ENCODE data around the gene DNASE1L1. TPM values are rescaled to one million over a fixed set of nuclear protein-coding genes. Genes with fewer than 3 reads are reported as not detected.
A peak's percentile ranks its signal among the peaks of the same experiment; 100 is the strongest.

DNASE1L1 gene
- total RNA-seq, 1 experiment from 2014 or later = 16.2 TPM

- TF ChIP-seq STAT6 (CRISPR knock-in tag; conservative IDR thresholded peaks at IDR 0.05; ENCODE audit: low read depth) (no peak), CTCF (IDR thresholded peaks at IDR 0.05) (no peak), ZNF512 (CRISPR knock-in tag; IDR thresholded peaks at IDR 0.05; ENCODE audit: borderline replicate concordance) (no peak), ATF2 (CRISPR knock-in tag; IDR thresholded peaks at IDR 0.05; ENCODE audit: borderline replicate concordance, low read depth) (no peak), KAT7 (CRISPR knock-in tag; IDR thresholded peaks at IDR 0.05; ENCODE audit: borderline replicate concordance) (no peak), CREB1 (CRISPR knock-in tag; IDR thresholded peaks at IDR 0.05) (peak; percentile 51; the same call in 1 of the 2 replicates), HMGA2 (CRISPR knock-in tag; IDR thresholded peaks at IDR 0.05) (no peak), ERG (CRISPR knock-in tag; IDR thresholded peaks at IDR 0.05) (no peak), CDX4 (CRISPR knock-in tag; IDR thresholded peaks at IDR 0.05; ENCODE audit: borderline replicate concordance) (no peak), IRF1 (CRISPR knock-in tag; IDR thresholded peaks at IDR 0.05) (peak; percentile 61; the same call in 1 of the 2 replicates), TEAD1 (CRISPR knock-in tag; IDR thresholded peaks at IDR 0.05) (peak; percentile 45), E2F1 (CRISPR knock-in tag; IDR thresholded peaks at IDR 0.05) (no peak), NFE2L1 (CRISPR knock-in tag; IDR thresholded peaks at IDR 0.05) (no peak), RELA (CRISPR knock-in tag; IDR thresholded peaks at IDR 0.05; ENCODE audit: borderline replicate concordance) (0 out of 2 replicates have a peak, but pooled peaks have one; percentile 38), ZNF232 (CRISPR knock-in tag; IDR thresholded peaks at IDR 0.05) (no peak; the same call in 1 of the 2 replicates), AFF4 (CRISPR knock-in tag; IDR thresholded peaks at IDR 0.05; ENCODE audit: borderline replicate concordance) (no peak), IRF2 (CRISPR knock-in tag; IDR thresholded peaks at IDR 0.05; ENCODE audit: borderline replicate concordance, low read depth) (no peak), FOXK1 (CRISPR knock-in tag; IDR thresholded peaks at IDR 0.05) (peak; percentile 62; the same call in 1 of the 2 replicates), ZMAT4 (CRISPR knock-in tag; IDR thresholded peaks at IDR 0.05) (no peak), SMAD3 (CRISPR knock-in tag; IDR thresholded peaks at IDR 0.05; ENCODE audit: borderline replicate concordance) (no peak), RORB (CRISPR knock-in tag; IDR thresholded peaks at IDR 0.05) (no peak)
Observed at GRCh38 chrX:154397888-154398667, 11.0 kb downstream of the DNASE1L1 start, which contains the start of gene RPL10 (continued).

Measured in WTC11 (cell line).